ENCODE results near the gene YBEY. TPM values are rescaled to one million over a fixed set of nuclear protein-coding genes. Genes with fewer than 3 reads are reported as not detected.
"Not testable (repeated sequence)": the region's sequence is repeated elsewhere in the genome, so short reads cannot be mapped to it uniquely, and the experiment has no call there.

YBEY gene
- total RNA-seq: 10 to 100 TPM; 13.4 to 15.2 TPM

- Mint-ChIP-seq H3K4me3 (peak within 1 kb of the TSS; percentile 95), H3K4me1 (ENCODE audit: low read depth) (peaks cover 58% of the 10 kb centered on the region), H3K27ac (peak within 1 kb of the TSS; percentile 96), H3K36me3 (ENCODE audit: low read depth) (peaks cover 47% of the 10 kb centered on the region), H3K9me3 (ENCODE audit: insufficient read depth) (no peaks in the 10 kb centered on the region), H3K27me3 (ENCODE audit: low read depth) (no peaks in the 10 kb centered on the region)
- CTCF ChIA-PET: interaction anchor here (1.3 to 3.1 kb wide), 4 partner anchors 11 to 341 kb away, joined by 3 to 21 read pairs (median 4); a partner anchor contains a TSS
- POLR2A ChIA-PET: interaction anchor here (1.0 to 2.5 kb wide), 5 partner anchors 10 to 313 kb away, joined by 4 to 8 read pairs (median 4); partner anchors contain the start of gene C21orf58
- ATAC-seq (peak; percentile 88), DNase-seq (peak; percentile 92)
These were observed at the start of gene YBEY for GRCh38 chr21:46285761-46286647. TSS of gene YBEY (plus strand) at chr21:46286342. CDS start at chr21:46286914, 572 bp downstream.

- CTCF ChIA-PET: interaction anchor here (0.8 kb wide), 1 partner anchor 13 kb away, joined by 3 read pairs; no protein-coding TSS in a partner anchor
- DNase-seq (no peak), ATAC-seq (no peak)
- H3K4me1 Mint-ChIP-seq (ENCODE audit: low read depth): peaks cover 16% of the 10 kb centered on the region
- H3K36me3 Mint-ChIP-seq (ENCODE audit: low read depth): peaks cover 70% of the 10 kb centered on the region
- H3K4me3 Mint-ChIP-seq: no peak overlapping the region
- H3K27ac Mint-ChIP-seq: no peak overlapping the region
- POLR2A ChIA-PET: no interaction called here
- no peaks in the 10 kb centered on the region for H3K9me3 Mint-ChIP-seq (ENCODE audit: insufficient read depth)
- no peaks in the 10 kb centered on the region for H3K27me3 Mint-ChIP-seq (ENCODE audit: low read depth)
These were observed 48.7 kb upstream of the YBEY start for GRCh38 chr21:46237474-46237873.

- H3K9me3 Mint-ChIP-seq (ENCODE audit: insufficient read depth): no peaks in the 10 kb centered on the region
- peaks cover 13% of the 10 kb centered on the region for H3K4me1 Mint-ChIP-seq (ENCODE audit: low read depth)
- CTCF ChIA-PET: no interaction called here
- DNase-seq: no peak
- no peak for ATAC-seq
- peaks cover 69% of the 10 kb centered on the region for H3K36me3 Mint-ChIP-seq (ENCODE audit: low read depth)
- H3K27me3 Mint-ChIP-seq (ENCODE audit: low read depth): no peaks in the 10 kb centered on the region
- H3K4me3 Mint-ChIP-seq: no peak overlapping the region
- POLR2A ChIA-PET: interaction anchor here (1.7 kb wide), 1 partner anchor 10 kb away, joined by 4 read pairs; no protein-coding TSS in a partner anchor
- peak overlapping the region; percentile 13 for H3K27ac Mint-ChIP-seq
These were observed 46.3 kb upstream of the YBEY start for GRCh38 chr21:46239817-46240325.

GRCh38 chr21:46241577-46241976, 44.6 kb upstream of the YBEY start:
- not testable (repeated sequence) for H3K4me3 Mint-ChIP-seq; ATAC-seq; DNase-seq; H3K27me3 Mint-ChIP-seq (ENCODE audit: low read depth); H3K9me3 Mint-ChIP-seq (ENCODE audit: insufficient read depth)
- H3K36me3 Mint-ChIP-seq (ENCODE audit: low read depth): peaks cover 65% of the 10 kb centered on the region
- POLR2A ChIA-PET: interaction anchor here (1.7 kb wide), 1 partner anchor 11 kb away, joined by 4 read pairs; no protein-coding TSS in a partner anchor
- CTCF ChIA-PET: interaction anchor here (1.2 kb wide), 1 partner anchor 12 kb away, joined by 4 read pairs; the partner anchor contains the start of gene LSS
- peak overlapping the region; percentile 52 for H3K27ac Mint-ChIP-seq
- peaks cover 13% of the 10 kb centered on the region for H3K4me1 Mint-ChIP-seq (ENCODE audit: low read depth)

GRCh38 chr21:46243325-46243724, 42.8 kb upstream of the YBEY start:
- no peak overlapping the region for H3K4me3 Mint-ChIP-seq
- CTCF ChIA-PET: no interaction called here
- ATAC-seq: no peak
- no peaks in the 10 kb centered on the region for H3K9me3 Mint-ChIP-seq (ENCODE audit: insufficient read depth)
- H3K27ac Mint-ChIP-seq: peak overlapping the region; percentile 72
- peaks cover 13% of the 10 kb centered on the region for H3K4me1 Mint-ChIP-seq (ENCODE audit: low read depth)
- no peak for DNase-seq
- no peaks in the 10 kb centered on the region for H3K27me3 Mint-ChIP-seq (ENCODE audit: low read depth)
- POLR2A ChIA-PET: interaction anchor here (1.0 kb wide), 1 partner anchor 11 kb away, joined by 3 read pairs; no protein-coding TSS in a partner anchor
- H3K36me3 Mint-ChIP-seq (ENCODE audit: low read depth): peaks cover 74% of the 10 kb centered on the region

GRCh38 chr21:46243960-46244361, 42.2 kb upstream of the YBEY start:
- Mint-ChIP-seq H3K4me1 (ENCODE audit: low read depth) (peaks cover 13% of the 10 kb centered on the region), H3K27me3 (ENCODE audit: low read depth) (no peaks in the 10 kb centered on the region), H3K27ac (no peak overlapping the region), H3K4me3 (no peak overlapping the region), H3K9me3 (ENCODE audit: insufficient read depth) (no peaks in the 10 kb centered on the region), H3K36me3 (ENCODE audit: low read depth) (peaks cover 74% of the 10 kb centered on the region)
- ATAC-seq (peak; percentile 51), DNase-seq (no peak)
- POLR2A ChIA-PET: interaction anchor here (1.0 kb wide), 1 partner anchor 10 kb away, joined by 3 read pairs; no protein-coding TSS in a partner anchor
- CTCF ChIA-PET: no interaction called here

- CTCF ChIA-PET: no interaction called here
- H3K27ac Mint-ChIP-seq: peak overlapping the region; percentile 34
- H3K9me3 Mint-ChIP-seq (ENCODE audit: insufficient read depth): no peaks in the 10 kb centered on the region
- no peak overlapping the region for H3K4me3 Mint-ChIP-seq
- peaks cover 13% of the 10 kb centered on the region for H3K4me1 Mint-ChIP-seq (ENCODE audit: low read depth)
- POLR2A ChIA-PET: no interaction called here
- DNase-seq (no peak), ATAC-seq (no peak)
- no peaks in the 10 kb centered on the region for H3K27me3 Mint-ChIP-seq (ENCODE audit: low read depth)
- H3K36me3 Mint-ChIP-seq (ENCODE audit: low read depth): peaks cover 74% of the 10 kb centered on the region
These were observed 41.5 kb upstream of the YBEY start for GRCh38 chr21:46244602-46245001.

GRCh38 chr21:46245213-46245915, 40.8 kb upstream of the YBEY start:
- ChIA-PET CTCF (no interaction called here), POLR2A (interaction anchor here (1.3 kb wide), 1 partner anchor 9 kb away, joined by 4 read pairs; no protein-coding TSS in a partner anchor)
- no peak overlapping the region for H3K4me3 Mint-ChIP-seq
- H3K9me3 Mint-ChIP-seq (ENCODE audit: insufficient read depth): no peaks in the 10 kb centered on the region
- H3K4me1 Mint-ChIP-seq (ENCODE audit: low read depth): peaks cover 20% of the 10 kb centered on the region
- ATAC-seq: no peak
- H3K27ac Mint-ChIP-seq: no peak overlapping the region
- no peak for DNase-seq
- peaks cover 75% of the 10 kb centered on the region for H3K36me3 Mint-ChIP-seq (ENCODE audit: low read depth)
- H3K27me3 Mint-ChIP-seq (ENCODE audit: low read depth): no peaks in the 10 kb centered on the region

GRCh38 chr21:46246345-46246744, 39.8 kb upstream of the YBEY start:
- no peak for DNase-seq
- ATAC-seq: no peak
- Mint-ChIP-seq H3K27ac (peak overlapping the region; percentile 5), H3K27me3 (ENCODE audit: low read depth) (no peaks in the 10 kb centered on the region), H3K4me3 (no peak overlapping the region), H3K4me1 (ENCODE audit: low read depth) (peaks cover 30% of the 10 kb centered on the region), H3K9me3 (ENCODE audit: insufficient read depth) (no peaks in the 10 kb centered on the region), H3K36me3 (ENCODE audit: low read depth) (peaks cover 78% of the 10 kb centered on the region)
- ChIA-PET CTCF (no interaction called here), POLR2A (interaction anchor here (1.3 kb wide), 1 partner anchor 10 kb away, joined by 4 read pairs; no protein-coding TSS in a partner anchor)

GRCh38 chr21:46247699-46248421, 38.3 kb upstream of the YBEY start:
- ATAC-seq (no peak), DNase-seq (no peak)
- H3K9me3 Mint-ChIP-seq (ENCODE audit: insufficient read depth): no peaks in the 10 kb centered on the region
- peaks cover 77% of the 10 kb centered on the region for H3K36me3 Mint-ChIP-seq (ENCODE audit: low read depth)
- ChIA-PET CTCF (interaction anchor here (1.5 kb wide), 1 partner anchor 17 kb away, joined by 3 read pairs; no protein-coding TSS in a partner anchor), POLR2A (no interaction called here)
- no peaks in the 10 kb centered on the region for H3K27me3 Mint-ChIP-seq (ENCODE audit: low read depth)
- H3K4me1 Mint-ChIP-seq (ENCODE audit: low read depth): peaks cover 31% of the 10 kb centered on the region
- H3K27ac Mint-ChIP-seq: no peak overlapping the region
- no peak overlapping the region for H3K4me3 Mint-ChIP-seq

- Mint-ChIP-seq H3K9me3 (ENCODE audit: insufficient read depth) (no peaks in the 10 kb centered on the region), H3K4me3 (no peak overlapping the region), H3K36me3 (ENCODE audit: low read depth) (peaks cover 77% of the 10 kb centered on the region), H3K27me3 (ENCODE audit: low read depth) (no peaks in the 10 kb centered on the region), H3K4me1 (ENCODE audit: low read depth) (peaks cover 30% of the 10 kb centered on the region), H3K27ac (no peak overlapping the region)
- ATAC-seq (no peak), DNase-seq (no peak)
- POLR2A ChIA-PET: no interaction called here
- CTCF ChIA-PET: interaction anchor here (1.5 kb wide), 1 partner anchor 17 kb away, joined by 3 read pairs; no protein-coding TSS in a partner anchor
These were observed 37.7 kb upstream of the YBEY start for GRCh38 chr21:46248422-46248782.

All from activated CD8-positive, alpha-beta T cell treated with anti-CD3 and anti-CD28 coated beads, Interleukin-2, amount 10 ng/mL, durations not matched to agents 7 days and 5 days (primary cell).